GM12875 (cell line): ENCODE data around the gene IL17B.

Source experiments
- H3K4me3 ChIP-seq: one replicate; pipeline ENCODE4 v1.5.1; 2011; ENCODE audit warnings: low read depth, low read length, control low read depth
- CTCF ChIP-seq: IDR thresholded peaks from 2 replicates; pipeline ENCODE4 v1.5.1; 2011; ENCODE audit warnings: low read depth, mild to moderate bottlenecking, control low read depth, inconsistent platforms, low read length, moderate library complexity, borderline replicate concordance; ENCODE audit not compliant: insufficient read depth

Gene IL17B

GRCh38 chr5:149386166-149386565, 7.1 kb upstream of the IL17B start:
- no peak for TF ChIP-seq CTCF
- no peak overlapping the region for H3K4me3 ChIP-seq

- no peak for TF ChIP-seq CTCF
- no peak overlapping the region for H3K4me3 ChIP-seq
Observed at GRCh38 chr5:149383399-149383798, 4.3 kb upstream of the IL17B start.

GRCh38 chr5:149382517-149383220, 3.6 kb upstream of the IL17B start:
- H3K4me3 ChIP-seq: no peak overlapping the region
- no peak for TF ChIP-seq CTCF

- peak; percentile 94 for TF ChIP-seq CTCF
- H3K4me3 ChIP-seq: no peak overlapping the region
Observed at GRCh38 chr5:149381986-149382338, 2.9 kb upstream of the IL17B start.

GRCh38 chr5:149381261-149381985, 2.3 kb upstream of the IL17B start:
- TF ChIP-seq CTCF: no peak
- H3K4me3 ChIP-seq: no peak overlapping the region

GRCh38 chr5:149380466-149381121, 1.5 kb upstream of the IL17B start:
- no peak overlapping the region for H3K4me3 ChIP-seq
- no peak for TF ChIP-seq CTCF
